Measurements from ENCODE around the gene KIF26A.

KIF26A gene

GRCh38 chr14:104102282-104102914 lies 36.0 kb upstream of the KIF26A start:
- H3K4me3 ChIP-seq (ENCODE audit: low read length in 2 of 2), result no peak overlapping the region
- no peaks in the 10 kb centered on the region for H3K36me3 ChIP-seq (ENCODE audit: control insufficient read depth in 2 of 2, insufficient read depth in 2 of 2, low read length in 2 of 2)
- H3K27ac ChIP-seq (ENCODE audit: low read length), result no peak overlapping the region
- H3K27me3 ChIP-seq (ENCODE audit: control insufficient read depth in 1 of 2, insufficient read depth in 2 of 2, low read length in 2 of 2), result no peaks in the 10 kb centered on the region
- no peaks in the 10 kb centered on the region for H3K9me3 ChIP-seq (ENCODE audit: control insufficient read depth in 2 of 2, low read length in 2 of 2)
- no peak overlapping the region for H3K9ac ChIP-seq (ENCODE audit: low read length in 2 of 2)
- no peaks in the 10 kb centered on the region for H3K4me1 ChIP-seq (ENCODE audit: control insufficient read depth, insufficient read depth, low read length)

- no peak overlapping the region for H3K9ac ChIP-seq (ENCODE audit: low read length in 2 of 2)
- H3K27ac ChIP-seq (ENCODE audit: low read length), result no peak overlapping the region
- H3K4me1 ChIP-seq (ENCODE audit: control insufficient read depth, insufficient read depth, low read length), result no peaks in the 10 kb centered on the region
- H3K36me3 ChIP-seq (ENCODE audit: control insufficient read depth in 2 of 2, insufficient read depth in 2 of 2, low read length in 2 of 2), result no peaks in the 10 kb centered on the region
- H3K9me3 ChIP-seq (ENCODE audit: control insufficient read depth in 2 of 2, low read length in 2 of 2), result no peaks in the 10 kb centered on the region
- H3K27me3 ChIP-seq (ENCODE audit: control insufficient read depth in 1 of 2, insufficient read depth in 2 of 2, low read length in 2 of 2), result no peaks in the 10 kb centered on the region
- no peak overlapping the region for H3K4me3 ChIP-seq (ENCODE audit: low read length in 2 of 2)
Observed at GRCh38 chr14:104103061-104103445, 35.3 kb upstream of the KIF26A start.

GRCh38 chr14:104103446-104104075 lies 34.8 kb upstream of the KIF26A start:
- no peaks in the 10 kb centered on the region for H3K4me1 ChIP-seq (ENCODE audit: control insufficient read depth, insufficient read depth, low read length)
- no peak overlapping the region for H3K9ac ChIP-seq (ENCODE audit: low read length in 2 of 2)
- no peak overlapping the region for H3K27ac ChIP-seq (ENCODE audit: low read length)
- H3K4me3 ChIP-seq (ENCODE audit: low read length in 2 of 2), result no peak overlapping the region
- no peaks in the 10 kb centered on the region for H3K27me3 ChIP-seq (ENCODE audit: control insufficient read depth in 1 of 2, insufficient read depth in 2 of 2, low read length in 2 of 2)
- no peaks in the 10 kb centered on the region for H3K9me3 ChIP-seq (ENCODE audit: control insufficient read depth in 2 of 2, low read length in 2 of 2)
- H3K36me3 ChIP-seq (ENCODE audit: control insufficient read depth in 2 of 2, insufficient read depth in 2 of 2, low read length in 2 of 2), result no peaks in the 10 kb centered on the region

- Histone ChIP-seq H3K4me1 (ENCODE audit: control insufficient read depth, insufficient read depth, low read length) (no peaks in the 10 kb centered on the region), H3K27ac (ENCODE audit: low read length) (no peak overlapping the region), H3K4me3 (ENCODE audit: low read length in 2 of 2) (no peak overlapping the region), H3K9ac (ENCODE audit: low read length in 2 of 2) (no peak overlapping the region), H3K9me3 (ENCODE audit: control insufficient read depth in 2 of 2, low read length in 2 of 2) (no peaks in the 10 kb centered on the region), H3K36me3 (ENCODE audit: control insufficient read depth in 2 of 2, insufficient read depth in 2 of 2, low read length in 2 of 2) (no peaks in the 10 kb centered on the region), H3K27me3 (ENCODE audit: control insufficient read depth in 1 of 2, insufficient read depth in 2 of 2, low read length in 2 of 2) (no peaks in the 10 kb centered on the region)
Observed at GRCh38 chr14:104104076-104104901, 34.1 kb upstream of the KIF26A start.

GRCh38 chr14:104105071-104105821 lies 33.1 kb upstream of the KIF26A start:
- no peaks in the 10 kb centered on the region for H3K36me3 ChIP-seq (ENCODE audit: control insufficient read depth in 2 of 2, insufficient read depth in 2 of 2, low read length in 2 of 2)
- no peaks in the 10 kb centered on the region for H3K27me3 ChIP-seq (ENCODE audit: control insufficient read depth in 1 of 2, insufficient read depth in 2 of 2, low read length in 2 of 2)
- H3K27ac ChIP-seq (ENCODE audit: low read length), result no peak overlapping the region
- H3K4me3 ChIP-seq (ENCODE audit: low read length in 2 of 2), result no peak overlapping the region
- no peaks in the 10 kb centered on the region for H3K9me3 ChIP-seq (ENCODE audit: control insufficient read depth in 2 of 2, low read length in 2 of 2)
- no peaks in the 10 kb centered on the region for H3K4me1 ChIP-seq (ENCODE audit: control insufficient read depth, insufficient read depth, low read length)
- H3K9ac ChIP-seq (ENCODE audit: low read length in 2 of 2), result no peak overlapping the region

GRCh38 chr14:104105822-104106470 lies 32.4 kb upstream of the KIF26A start:
- Histone ChIP-seq H3K9ac (ENCODE audit: low read length in 2 of 2) (no peak overlapping the region), H3K27ac (ENCODE audit: low read length) (no peak overlapping the region), H3K27me3 (ENCODE audit: control insufficient read depth in 1 of 2, insufficient read depth in 2 of 2, low read length in 2 of 2) (no peaks in the 10 kb centered on the region), H3K36me3 (ENCODE audit: control insufficient read depth in 2 of 2, insufficient read depth in 2 of 2, low read length in 2 of 2) (no peaks in the 10 kb centered on the region), H3K9me3 (ENCODE audit: control insufficient read depth in 2 of 2, low read length in 2 of 2) (no peaks in the 10 kb centered on the region), H3K4me3 (ENCODE audit: low read length in 2 of 2) (no peak overlapping the region), H3K4me1 (ENCODE audit: control insufficient read depth, insufficient read depth, low read length) (no peaks in the 10 kb centered on the region)

- Histone ChIP-seq H3K9me3 (ENCODE audit: control insufficient read depth in 2 of 2, low read length in 2 of 2) (no peaks in the 10 kb centered on the region), H3K4me3 (ENCODE audit: low read length in 2 of 2) (no peak overlapping the region), H3K4me1 (ENCODE audit: control insufficient read depth, insufficient read depth, low read length) (no peaks in the 10 kb centered on the region), H3K36me3 (ENCODE audit: control insufficient read depth in 2 of 2, insufficient read depth in 2 of 2, low read length in 2 of 2) (no peaks in the 10 kb centered on the region), H3K27me3 (ENCODE audit: control insufficient read depth in 1 of 2, insufficient read depth in 2 of 2, low read length in 2 of 2) (no peaks in the 10 kb centered on the region), H3K9ac (ENCODE audit: low read length in 2 of 2) (no peak overlapping the region), H3K27ac (ENCODE audit: low read length) (no peak overlapping the region)
Observed at GRCh38 chr14:104106471-104106991, 31.9 kb upstream of the KIF26A start.

- Histone ChIP-seq H3K36me3 (ENCODE audit: control insufficient read depth in 2 of 2, insufficient read depth in 2 of 2, low read length in 2 of 2) (no peaks in the 10 kb centered on the region), H3K4me3 (ENCODE audit: low read length in 2 of 2) (no peak overlapping the region), H3K27ac (ENCODE audit: low read length) (no peak overlapping the region), H3K9me3 (ENCODE audit: control insufficient read depth in 2 of 2, low read length in 2 of 2) (no peaks in the 10 kb centered on the region), H3K4me1 (ENCODE audit: control insufficient read depth, insufficient read depth, low read length) (no peaks in the 10 kb centered on the region), H3K9ac (ENCODE audit: low read length in 2 of 2) (no peak overlapping the region), H3K27me3 (ENCODE audit: control insufficient read depth in 1 of 2, insufficient read depth in 2 of 2, low read length in 2 of 2) (no peaks in the 10 kb centered on the region)
Observed at GRCh38 chr14:104107101-104107581, 31.2 kb upstream of the KIF26A start.

- Histone ChIP-seq H3K9me3 (ENCODE audit: control insufficient read depth in 2 of 2, low read length in 2 of 2) (no peaks in the 10 kb centered on the region), H3K36me3 (ENCODE audit: control insufficient read depth in 2 of 2, insufficient read depth in 2 of 2, low read length in 2 of 2) (no peaks in the 10 kb centered on the region), H3K9ac (ENCODE audit: low read length in 2 of 2) (no peak overlapping the region), H3K4me3 (ENCODE audit: low read length in 2 of 2) (no peak overlapping the region), H3K27ac (ENCODE audit: low read length) (no peak overlapping the region), H3K27me3 (ENCODE audit: control insufficient read depth in 1 of 2, insufficient read depth in 2 of 2, low read length in 2 of 2) (no peaks in the 10 kb centered on the region), H3K4me1 (ENCODE audit: control insufficient read depth, insufficient read depth, low read length) (no peaks in the 10 kb centered on the region)
Observed at GRCh38 chr14:104107611-104108569, 30.5 kb upstream of the KIF26A start.
